Smooth muscle cell (in vitro differentiated cells): ENCODE measurements around the gene GRID1. TPM values are rescaled to one million over a fixed set of nuclear protein-coding genes. Genes with fewer than 3 reads are reported as not detected.

Experiments used
- DNase-seq: peaks from one replicate; lab custom pipeline; 2025; ENCODE audit not compliant: unreplicated experiment; lab: John Stamatoyannopoulos, UW
- H2AFZ ChIP-seq: fragments of 200-600 bp; sonication (generic); 2 replicates; pipeline ENCODE4 v1.6.0; 2016; ENCODE audit warnings: antibody characterized with exemption, low read depth, mild to moderate bottlenecking
- H3F3A ChIP-seq: fragments of 200-600 bp; sonication (generic); 2 replicates; pipeline ENCODE4 v1.6.0; 2017; ENCODE audit warnings: antibody characterized with exemption, low read depth
- H3K27ac ChIP-seq: fragments of 200-600 bp; sonication (generic); 2 replicates; pipeline ENCODE4 v1.5.1; 2016; ENCODE audit warnings: low read depth, mild to moderate bottlenecking
- H3K27me3 ChIP-seq: fragments of 200-600 bp; sonication (generic); 2 replicates; pipeline ENCODE4 v1.6.1; 2016; ENCODE audit warnings: low read depth, mild to moderate bottlenecking
- H3K36me3 ChIP-seq: fragments of 200-600 bp; sonication (generic); 2 replicates; pipeline ENCODE4 v1.5.1; 2016; ENCODE audit warnings: low read depth
- H3K4me1 ChIP-seq: fragments of 200-600 bp; sonication (generic); 2 replicates; pipeline ENCODE4 v1.5.1; 2016; ENCODE audit warnings: low read depth
- H3K4me2 ChIP-seq: fragments of 200-600 bp; sonication (generic); 2 replicates; pipeline ENCODE4 v1.6.0; 2016; ENCODE audit warnings: mild to moderate bottlenecking
- H3K4me3 ChIP-seq: fragments of 200-600 bp; sonication (generic); 2 replicates; pipeline ENCODE4 v1.5.1; 2016; ENCODE audit warnings: mild to moderate bottlenecking
- H3K79me2 ChIP-seq: fragments of 200-600 bp; sonication (generic); 2 replicates; pipeline ENCODE4 v1.6.0; 2016; ENCODE audit warnings: low read depth, mild to moderate bottlenecking
- H3K9ac ChIP-seq: fragments of 200-600 bp; sonication (generic); 2 replicates; pipeline ENCODE4 v1.6.0; 2016; ENCODE audit warnings: low read depth
- H3K9me3 ChIP-seq: fragments of 200-600 bp; sonication (generic); replicated peaks from 2 replicates; pipeline ENCODE4 v1.5.1; 2016; ENCODE audit warnings: low read depth
- H4K20me1 ChIP-seq: fragments of 200-600 bp; sonication (generic); 2 replicates; pipeline ENCODE4 v1.6.0; 2016; ENCODE audit warnings: low read depth
- CTCF ChIP-seq: fragments of 200-600 bp; sonication (generic); IDR thresholded peaks from 2 replicates; pipeline ENCODE4 v1.5.1; 2017; ENCODE audit warnings: borderline replicate concordance, mild to moderate bottlenecking, antibody characterized with exemption; ENCODE audit not compliant: insufficient read depth, poor library complexity, severe bottlenecking
- WGBS: methylation state at CpG from one replicate; pipeline ENCODE4 v1.1.7; 2016; ENCODE audit warnings: low lambda C conversion rate; 5-methylcytosine and 5-hydroxymethylcytosine counted together
- polyA plus RNA-seq: library from polyadenylated mRNA; unstranded; fragments of >200 nt; fragmentation: Nextera tagmentation; extraction: Ambion mirVana; gene quantifications from 2 replicates; pipeline ENCODE4 v1.2.1, GENCODE V29; 2016
- total RNA-seq: library from RNA; depleted of rRNA; stranded (reverse); fragments of >200 nt; gene quantifications from 2 replicates; pipeline ENCODE4 v1.2.3, GENCODE V29; 2014

GRID1 gene
- total and polyA plus RNA-seq, 2 experiments from 2014 or later = 4.4 to 7.4 TPM

GRCh38 chr10:86038371-86038770, 328.2 kb downstream of the GRID1 start:
- no peak for DNase-seq
- Histone ChIP-seq H3F3A (no peaks in the 10 kb centered on the region), H3K79me2 (no peaks in the 10 kb centered on the region), H3K27ac (no peak overlapping the region), H3K4me3 (no peak overlapping the region), H3K36me3 (no peaks in the 10 kb centered on the region), H3K4me2 (no peak overlapping the region), H3K27me3 (no peaks in the 10 kb centered on the region), H3K4me1 (no peaks in the 10 kb centered on the region), H3K9ac (no peak overlapping the region), H3K9me3 (no peaks in the 10 kb centered on the region), H4K20me1 (no peaks in the 10 kb centered on the region), H2AFZ (no peak overlapping the region)
- 91% methylated on average over 1 of the region's 1 CpG for whole genome bisulfite sequencing
- TF ChIP-seq CTCF = no peak

GRCh38 chr10:86037096-86037495, 329.5 kb downstream of the GRID1 start:
- no peak for TF ChIP-seq CTCF
- H3K4me2 ChIP-seq = no peak overlapping the region
- no peaks in the 10 kb centered on the region for H3K79me2 ChIP-seq
- no peak overlapping the region for H2AFZ ChIP-seq
- H3K4me3 ChIP-seq = no peak overlapping the region
- no peaks in the 10 kb centered on the region for H3K9me3 ChIP-seq
- no peaks in the 10 kb centered on the region for H3K4me1 ChIP-seq
- H3K27me3 ChIP-seq = no peaks in the 10 kb centered on the region
- no peaks in the 10 kb centered on the region for H3F3A ChIP-seq
- 90% methylated on average over 5 of the region's 5 CpGs for WGBS
- no peak for DNase-seq
- H4K20me1 ChIP-seq = no peaks in the 10 kb centered on the region
- no peak overlapping the region for H3K27ac ChIP-seq
- H3K9ac ChIP-seq = no peak overlapping the region
- H3K36me3 ChIP-seq = no peaks in the 10 kb centered on the region

GRCh38 chr10:86036544-86036831, 330.1 kb downstream of the GRID1 start:
- DNase-seq = no peak
- Histone ChIP-seq H3K4me1 (no peaks in the 10 kb centered on the region), H3K27me3 (no peaks in the 10 kb centered on the region), H3K9ac (no peak overlapping the region), H4K20me1 (no peaks in the 10 kb centered on the region), H3K79me2 (no peaks in the 10 kb centered on the region), H3K9me3 (no peaks in the 10 kb centered on the region), H3F3A (no peaks in the 10 kb centered on the region), H3K27ac (no peak overlapping the region), H3K36me3 (no peaks in the 10 kb centered on the region), H2AFZ (no peak overlapping the region), H3K4me2 (no peak overlapping the region), H3K4me3 (no peak overlapping the region)
- 82% methylated on average over 5 of the region's 5 CpGs for WGBS
- no peak for TF ChIP-seq CTCF

- H3K36me3 ChIP-seq = no peaks in the 10 kb centered on the region
- H3K9me3 ChIP-seq = no peaks in the 10 kb centered on the region
- no peaks in the 10 kb centered on the region for H3K4me1 ChIP-seq
- H3F3A ChIP-seq = no peaks in the 10 kb centered on the region
- no peak overlapping the region for H3K27ac ChIP-seq
- no peak overlapping the region for H3K4me2 ChIP-seq
- no peak overlapping the region for H3K9ac ChIP-seq
- no peak overlapping the region for H3K4me3 ChIP-seq
- no peak overlapping the region for H2AFZ ChIP-seq
- 93% methylated on average over 11 of the region's 11 CpGs for WGBS
- H3K79me2 ChIP-seq = no peaks in the 10 kb centered on the region
- no peak for TF ChIP-seq CTCF
- H3K27me3 ChIP-seq = no peaks in the 10 kb centered on the region
- H4K20me1 ChIP-seq = no peaks in the 10 kb centered on the region
- no peak for DNase-seq
Measured at GRCh38 chr10:86035791-86036543, 330.6 kb downstream of the GRID1 start.
